ENCODE results near the gene DPH3. TPM values are rescaled to one million over a fixed set of nuclear protein-coding genes. Genes with fewer than 3 reads are reported as not detected.

Gene DPH3
- polyA plus RNA-seq, 1 experiment, result 31.4 TPM

- DNase-seq (ENCODE audit: low read depth, low spot score), result peak; percentile 71
- TF ChIP-seq CTCF (IDR thresholded peaks at IDR 0.05; ENCODE audit: low read depth, low read length), result peak; percentile 93
- ChIA-PET CTCF (interaction anchor here (0.6 to 2.3 kb wide), 19 partner anchors 12 to 466 kb away, joined by 3 to 24 read pairs (median 5); no protein-coding TSS in a partner anchor), POLR2A (interaction anchor here (0.6 kb wide), 1 partner anchor 435 kb away, joined by 4 read pairs; no protein-coding TSS in a partner anchor)
- H3K9me3 ChIP-seq (ENCODE audit: control insufficient read depth, insufficient read depth, low read length), result no peaks in the 10 kb centered on the region
- H3K27ac ChIP-seq (ENCODE audit: low read depth, low read length), result no peak overlapping the region
- H3K27me3 ChIP-seq (ENCODE audit: control insufficient read depth, insufficient read depth, low read length), result no peaks in the 10 kb centered on the region
- H3K4me3 ChIP-seq (ENCODE audit: low read depth, low read length), result no peak overlapping the region
These were observed 17.3 kb downstream of the DPH3 start for GRCh38 chr3:16247282-16248061.

- H3K27me3 ChIP-seq (ENCODE audit: control insufficient read depth, insufficient read depth, low read length), result no peaks in the 10 kb centered on the region
- no peak overlapping the region for H3K4me3 ChIP-seq (ENCODE audit: low read depth, low read length)
- DNase-seq (ENCODE audit: low read depth, low spot score), result no peak
- no peak overlapping the region for H3K27ac ChIP-seq (ENCODE audit: low read depth, low read length)
- POLR2A ChIA-PET, result no interaction called here
- H3K9me3 ChIP-seq (ENCODE audit: control insufficient read depth, insufficient read depth, low read length), result no peaks in the 10 kb centered on the region
- CTCF ChIA-PET, result interaction anchor here (0.7 to 1.6 kb wide), 5 partner anchors 67 to 430 kb away, joined by 3 to 12 read pairs (median 4); no protein-coding TSS in a partner anchor
- TF ChIP-seq CTCF (IDR thresholded peaks at IDR 0.05; ENCODE audit: low read depth, low read length), result no peak
These were observed 19.1 kb downstream of the DPH3 start for GRCh38 chr3:16245609-16246008.

- H3K9me3 ChIP-seq (ENCODE audit: control insufficient read depth, insufficient read depth, low read length), result no peaks in the 10 kb centered on the region
- no peak for TF ChIP-seq CTCF (IDR thresholded peaks at IDR 0.05; ENCODE audit: low read depth, low read length)
- H3K4me3 ChIP-seq (ENCODE audit: low read depth, low read length), result no peak overlapping the region
- no peak overlapping the region for H3K27ac ChIP-seq (ENCODE audit: low read depth, low read length)
- POLR2A ChIA-PET, result interaction anchor here (0.9 kb wide), 1 partner anchor 60 kb away, joined by 3 read pairs; no protein-coding TSS in a partner anchor
- no peaks in the 10 kb centered on the region for H3K27me3 ChIP-seq (ENCODE audit: control insufficient read depth, insufficient read depth, low read length)
- DNase-seq (ENCODE audit: low read depth, low spot score), result no peak
- CTCF ChIA-PET, result interaction anchor here (1.0 to 2.2 kb wide), 7 partner anchors 65 to 432 kb away, joined by 3 to 14 read pairs (median 4); no protein-coding TSS in a partner anchor
These were observed 20.8 kb downstream of the DPH3 start for GRCh38 chr3:16243706-16244490.

GRCh38 chr3:16242177-16242576 lies 22.6 kb downstream of the DPH3 start:
- Histone ChIP-seq H3K27ac (ENCODE audit: low read depth, low read length) (no peak overlapping the region), H3K27me3 (ENCODE audit: control insufficient read depth, insufficient read depth, low read length) (no peaks in the 10 kb centered on the region), H3K4me3 (ENCODE audit: low read depth, low read length) (no peak overlapping the region), H3K9me3 (ENCODE audit: control insufficient read depth, insufficient read depth, low read length) (no peaks in the 10 kb centered on the region)
- no peak for DNase-seq (ENCODE audit: low read depth, low spot score)
- CTCF ChIA-PET, result no interaction called here
- POLR2A ChIA-PET, result no interaction called here
- TF ChIP-seq CTCF (IDR thresholded peaks at IDR 0.05; ENCODE audit: low read depth, low read length), result no peak
